ENCODE results near the gene MEIKIN.

The MEIKIN gene

DNA sequence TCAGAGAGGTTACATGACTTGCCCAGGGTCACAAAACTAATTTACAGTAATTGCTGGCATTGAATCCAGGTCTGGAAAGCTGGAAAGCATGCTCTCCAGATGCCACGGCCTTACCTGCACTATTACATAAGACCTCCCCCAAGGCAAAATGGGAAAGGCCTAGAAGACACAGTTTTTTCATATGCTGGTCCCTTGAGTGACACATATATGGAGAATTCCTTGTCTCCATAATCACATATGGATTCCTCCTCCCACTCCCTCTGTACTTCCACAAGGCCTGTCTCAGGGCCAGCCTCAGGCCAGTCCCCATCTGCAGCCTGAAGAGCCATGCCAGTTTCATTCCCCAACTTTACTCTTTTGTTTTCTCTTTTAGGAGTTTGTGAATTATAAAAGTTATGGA lies 28.6 kb upstream of the MEIKIN start:
- Histone ChIP-seq H3K36me3 (ENCODE audit: control insufficient read depth, low read length) (no peaks in the 10 kb centered on the region), H3F3A (ENCODE audit: control insufficient read depth, insufficient read depth) (no peaks in the 10 kb centered on the region), H3K27ac (ENCODE audit: low read depth, low read length) (no peak overlapping the region), H3K9me2 (replicated peaks; ENCODE audit: control insufficient read depth, low read length) (no peaks in the 10 kb centered on the region), H3K79me2 (ENCODE audit: control insufficient read depth, low read length) (no peaks in the 10 kb centered on the region), H4K20me1 (ENCODE audit: control insufficient read depth, insufficient read depth, low read depth, low read length) (no peaks in the 10 kb centered on the region), H3K4me2 (ENCODE audit: low read length) (no peak overlapping the region), H3K4me1 (ENCODE audit: control insufficient read depth, low read length) (no peaks in the 10 kb centered on the region), H3K9me3 (ENCODE audit: control insufficient read depth, insufficient read depth, low read length) (no peaks in the 10 kb centered on the region), H3K4me3 (ENCODE audit: low read length) (no peak overlapping the region), H3K27me3 (ENCODE audit: control insufficient read depth, low read length) (no peaks in the 10 kb centered on the region)
- TF ChIP-seq EZH2phosphoT487 (IDR thresholded peaks at IDR 0.05; ENCODE audit: borderline replicate concordance, low read length): no peak
- TF ChIP-seq, protein P1, sequence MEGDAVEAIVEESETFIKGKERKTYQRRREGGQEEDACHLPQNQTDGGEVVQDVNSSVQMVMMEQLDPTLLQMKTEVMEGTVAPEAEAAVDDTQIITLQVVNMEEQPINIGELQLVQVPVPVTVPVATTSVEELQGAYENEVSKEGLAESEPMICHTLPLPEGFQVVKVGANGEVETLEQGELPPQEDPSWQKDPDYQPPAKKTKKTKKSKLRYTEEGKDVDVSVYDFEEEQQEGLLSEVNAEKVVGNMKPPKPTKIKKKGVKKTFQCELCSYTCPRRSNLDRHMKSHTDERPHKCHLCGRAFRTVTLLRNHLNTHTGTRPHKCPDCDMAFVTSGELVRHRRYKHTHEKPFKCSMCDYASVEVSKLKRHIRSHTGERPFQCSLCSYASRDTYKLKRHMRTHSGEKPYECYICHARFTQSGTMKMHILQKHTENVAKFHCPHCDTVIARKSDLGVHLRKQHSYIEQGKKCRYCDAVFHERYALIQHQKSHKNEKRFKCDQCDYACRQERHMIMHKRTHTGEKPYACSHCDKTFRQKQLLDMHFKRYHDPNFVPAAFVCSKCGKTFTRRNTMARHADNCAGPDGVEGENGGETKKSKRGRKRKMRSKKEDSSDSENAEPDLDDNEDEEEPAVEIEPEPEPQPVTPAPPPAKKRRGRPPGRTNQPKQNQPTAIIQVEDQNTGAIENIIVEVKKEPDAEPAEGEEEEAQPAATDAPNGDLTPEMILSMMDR (IDR thresholded peaks at IDR 0.05; ENCODE audit: low read depth, low read length, poor library complexity, severe bottlenecking): no peak

- Histone ChIP-seq H3K4me1 (ENCODE audit: control insufficient read depth, low read length) (no peaks in the 10 kb centered on the region), H3F3A (ENCODE audit: control insufficient read depth, insufficient read depth) (no peaks in the 10 kb centered on the region), H3K27ac (ENCODE audit: low read depth, low read length) (no peak overlapping the region), H4K20me1 (ENCODE audit: control insufficient read depth, insufficient read depth, low read depth, low read length) (no peaks in the 10 kb centered on the region), H3K79me2 (ENCODE audit: control insufficient read depth, low read length) (no peaks in the 10 kb centered on the region), H3K36me3 (ENCODE audit: control insufficient read depth, low read length) (no peaks in the 10 kb centered on the region), H3K9me3 (ENCODE audit: control insufficient read depth, insufficient read depth, low read length) (no peaks in the 10 kb centered on the region), H3K4me2 (ENCODE audit: low read length) (no peak overlapping the region), H3K27me3 (ENCODE audit: control insufficient read depth, low read length) (no peaks in the 10 kb centered on the region), H3K9me2 (replicated peaks; ENCODE audit: control insufficient read depth, low read length) (no peaks in the 10 kb centered on the region), H3K4me3 (ENCODE audit: low read length) (no peak overlapping the region)
- TF ChIP-seq EZH2phosphoT487 (IDR thresholded peaks at IDR 0.05; ENCODE audit: borderline replicate concordance, low read length): no peak
- TF ChIP-seq, protein P1 (IDR thresholded peaks at IDR 0.05; ENCODE audit: low read depth, low read length, poor library complexity, severe bottlenecking): no peak
Observed at GRCh38 chr5:131973089-131973712, 27.7 kb upstream of the MEIKIN start.

DNA sequence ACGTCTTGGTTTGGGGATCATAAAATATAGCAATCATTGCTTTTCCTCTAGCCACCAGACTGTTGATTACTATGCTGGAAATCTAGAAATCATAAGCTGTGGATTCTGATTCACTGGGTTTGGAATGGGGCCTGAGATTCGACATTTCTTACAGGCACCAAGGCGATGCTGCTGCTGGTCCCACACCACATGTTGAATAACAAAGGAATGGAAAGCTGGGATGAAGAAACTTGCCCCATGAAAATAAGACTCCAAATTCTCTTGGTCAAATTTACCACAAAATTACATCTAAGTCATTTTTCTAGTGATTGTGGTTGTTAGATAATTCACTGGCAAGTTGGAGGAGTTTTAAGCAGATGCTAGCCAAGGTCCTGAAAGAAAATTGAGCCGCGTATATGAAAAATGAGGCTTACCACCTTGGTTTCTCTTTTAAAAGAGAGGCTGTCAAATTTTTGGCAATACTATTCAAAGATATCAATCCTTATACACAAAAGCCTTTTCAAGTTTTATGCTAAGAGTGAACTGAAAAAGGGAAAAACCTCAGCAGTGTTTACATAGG lies 23.0 kb upstream of the MEIKIN start:
- Histone ChIP-seq H3K4me3 (ENCODE audit: low read length) (no peak overlapping the region), H3K27ac (ENCODE audit: low read depth, low read length) (no peak overlapping the region), H3K4me1 (ENCODE audit: control insufficient read depth, low read length) (no peaks in the 10 kb centered on the region), H3K4me2 (ENCODE audit: low read length) (no peak overlapping the region), H3F3A (ENCODE audit: control insufficient read depth, insufficient read depth) (no peaks in the 10 kb centered on the region), H3K79me2 (ENCODE audit: control insufficient read depth, low read length) (no peaks in the 10 kb centered on the region), H3K36me3 (ENCODE audit: control insufficient read depth, low read length) (no peaks in the 10 kb centered on the region), H3K27me3 (ENCODE audit: control insufficient read depth, low read length) (no peaks in the 10 kb centered on the region), H4K20me1 (ENCODE audit: control insufficient read depth, insufficient read depth, low read depth, low read length) (no peaks in the 10 kb centered on the region), H3K9me3 (ENCODE audit: control insufficient read depth, insufficient read depth, low read length) (no peaks in the 10 kb centered on the region), H3K9me2 (replicated peaks; ENCODE audit: control insufficient read depth, low read length) (no peaks in the 10 kb centered on the region)
- TF ChIP-seq EZH2phosphoT487 (IDR thresholded peaks at IDR 0.05; ENCODE audit: borderline replicate concordance, low read length): no peak
- TF ChIP-seq, protein P1 (IDR thresholded peaks at IDR 0.05; ENCODE audit: low read depth, low read length, poor library complexity, severe bottlenecking): no peak
